K562 (cell line): ENCODE measurements around the gene RIMOC1. TPM values are rescaled to one million over a fixed set of nuclear protein-coding genes. Genes with fewer than 3 reads are reported as not detected.

Experiments used
- ATAC-seq: fragments of 200-7000 bp; cut with Tn5 transposase; 3 replicates; pipeline ENCODE4 v1.9.1; 2020; ENCODE audit warnings: moderate library complexity
- BruUV-seq: library from RNA; stranded (reverse); fragments of 400-500 nt; replicated peaks from 2 replicates; lab custom pipeline; 2021; lab: Mats Ljungman, UMichigan
- CTCF ChIA-PET: fragments of 300-600 bp; formaldehyde crosslinking; extraction: SDS; loops from one replicate; lab custom pipeline; 2021; ENCODE audit warnings: low intra/inter-chr PET ratio; lab: Yijun Ruan, JAX
- POLR2A ChIA-PET: fragments of 300-600, 350-650 bp; sonication (Branson Sonifier 250); formaldehyde crosslinking; extraction: SDS; loops from one replicate; lab custom pipeline; 2021; ENCODE audit warnings: antibody characterized with exemption, inconsistent platforms; lab: Yijun Ruan, JAX
- DNase-seq, 4 experiments: peaks; one replicate each; pipeline versions ENCODE4 v3.0.0 to v3.0.0-alpha.2; 2011 to 2018; ENCODE audit warnings: low spot score in 3 of 4, mixed read lengths in 3 of 4; ENCODE audit errors: extremely low read depth in 1 of 4
- FAIRE-seq: peaks from 2 replicates; lab custom pipeline; 2011; peaks lifted over from hg19 to GRCh38; lab: Jason Lieb, UNC
- H2AFZ ChIP-seq: 2 replicates; pipeline ENCODE4 v1.6.0; 2011; ENCODE audit warnings: low read depth, low read length, control low read depth, inconsistent platforms
- H3K27ac ChIP-seq: fragments of 200-600 bp; 3 replicates; pipeline ENCODE4 v1.8.0; 2011; ENCODE audit warnings: low read depth, mild to moderate bottlenecking, control low read depth, inconsistent platforms, low read length, moderate library complexity, mixed read lengths; ENCODE audit errors: extremely low read depth
- H3K27me3 ChIP-seq, 2 experiments: fragments of 300-600 bp in 1 of 2; 2 replicates in 1 of 2; 3 replicates in 1 of 2; pipeline versions ENCODE4 v1.6.0 to v1.8.0; 2011; ENCODE audit warnings: inconsistent platforms in 2 of 2, low read length in 2 of 2, mild to moderate bottlenecking in 1 of 2, mixed read lengths in 1 of 2, moderate library complexity in 1 of 2; ENCODE audit not compliant: control insufficient read depth in 2 of 2, insufficient read depth in 2 of 2
- H3K36me3 ChIP-seq: fragments of 300-600 bp; 3 replicates; pipeline ENCODE4 v1.8.0; 2011; ENCODE audit warnings: mild to moderate bottlenecking, low read length, inconsistent platforms; ENCODE audit not compliant: control insufficient read depth, insufficient read depth
- H3K4me1 ChIP-seq, 2 experiments: fragments of 200-600 bp in 1 of 2; replicated peaks in 1 of 2; 2 replicates in 1 of 2; 3 replicates in 1 of 2; pipeline versions ENCODE4 v1.5.1 to v1.8.0; 2011; ENCODE audit warnings: inconsistent platforms in 2 of 2, low read length in 2 of 2, mild to moderate bottlenecking in 1 of 2, mixed read lengths in 1 of 2, moderate library complexity in 1 of 2; ENCODE audit not compliant: control insufficient read depth in 2 of 2, insufficient read depth in 2 of 2
- H3K4me2 ChIP-seq: 2 replicates; pipeline ENCODE4 v1.6.1; 2011; ENCODE audit warnings: low read length, control low read depth, inconsistent platforms, mixed read lengths; ENCODE audit not compliant: insufficient read depth
- H3K4me3 ChIP-seq: fragments of 200-600 bp; sonication (generic), shearing (Covaris generic); 2 replicates; pipeline ENCODE4 v1.5.1; 2016; ENCODE audit warnings: control low read depth, inconsistent platforms
- H3K79me2 ChIP-seq: fragments of 200-600 bp; 3 replicates; pipeline ENCODE4 v1.8.0; 2011; ENCODE audit warnings: low read length, inconsistent platforms; ENCODE audit not compliant: control insufficient read depth, insufficient read depth
- H3K9ac ChIP-seq, 2 experiments: 2 replicates each; pipeline versions ENCODE4 v1.6.0 to v1.6.1; 2011; ENCODE audit warnings: low read depth in 2 of 2, low read length in 2 of 2, control low read depth in 1 of 2, inconsistent platforms in 1 of 2, mild to moderate bottlenecking in 1 of 2, mixed read lengths in 1 of 2; ENCODE audit not compliant: insufficient read depth in 1 of 2
- H3K9me1 ChIP-seq: one replicate; pipeline ENCODE4 v1.6.0; 2011; ENCODE audit warnings: inconsistent platforms, mild to moderate bottlenecking, low read length, moderate library complexity; ENCODE audit not compliant: control insufficient read depth, insufficient read depth
- H3K9me3 ChIP-seq: replicated peaks from 2 replicates; pipeline ENCODE4 v1.5.1; 2011; ENCODE audit warnings: low read depth, low read length, inconsistent platforms; ENCODE audit not compliant: control insufficient read depth, insufficient read depth
- H4K20me1 ChIP-seq: replicated peaks from 2 replicates; pipeline ENCODE4 v1.6.1; 2011; ENCODE audit warnings: low read length, inconsistent platforms, mixed read lengths; ENCODE audit not compliant: control insufficient read depth, insufficient read depth
- MEF2A ChIP-seq: IDR thresholded peaks from 2 replicates; pipeline ENCODE4 v1.6.1; 2011; ENCODE audit warnings: low read depth, mild to moderate bottlenecking, low read length, moderate library complexity; ENCODE audit not compliant: control insufficient read depth
- MLLT1 ChIP-seq, 2 experiments: fragments of 450-650 bp; IDR thresholded peaks; 2 replicates each; pipeline ENCODE4 v1.6.1; 2016
- ZNF253 ChIP-seq: fragments of 250-450 bp; sonication (Bioruptor Pico); conservative IDR thresholded peaks from 2 replicates; pipeline ENCODE4 v1.6.1; 2021; ENCODE audit warnings: mild to moderate bottlenecking
- WGBS: fragments of 100-300 bp; shearing (Covaris generic); methylation state at CpG from one replicate; pipeline ENCODE4 v1.1.6; 2016; ENCODE audit warnings: low coverage, mixed read lengths; ENCODE audit not compliant: insufficient coverage; ENCODE audit errors: missing lambda C conversion rate; 5-methylcytosine and 5-hydroxymethylcytosine counted together
- in situ Hi-C: fragments of 300-500 bp; cut with MboI; formaldehyde crosslinking; loops from 4 replicates; pipeline ENCODE4 v1.15.0; 2018; ENCODE audit warnings: inconsistent platforms, mixed read lengths
- intact Hi-C: fragments of 100-400 bp; cut with micrococcal nuclease; formaldehyde crosslinking; loops from 2 replicates; pipeline ENCODE4 v1.14.2; 2022
- polyA plus RNA-seq, 8 experiments: library from polyadenylated mRNA; depleted of rRNA in 4 of 8; stranded (reverse) in 5 of 8; unstranded in 3 of 8; fragments of >200 nt; fragmentation: Nextera tagmentation in 2 of 8; fragmentation: Illumina TruSeq in 1 of 8; extraction: Ambion mirVana in 2 of 8; extraction: Trizol in 1 of 8; gene quantifications; 2 replicates each; pipeline versions ENCODE4 v1.2.1 to v1.2.3, GENCODE V29; 2011 to 2014; ENCODE audit warnings: inconsistent platforms in 1 of 8, missing spikeins in 1 of 8
- total RNA-seq, 7 experiments: library from RNA; depleted of rRNA in 6 of 7; stranded (reverse); fragments of >200 nt in 6 of 7; fragmentation: Illumina TruSeq in 2 of 7; extraction: Trizol in 2 of 7; gene quantifications; 2 replicates each; pipeline versions ENCODE4 v1.2.1 to v1.2.3, GENCODE V29; 2011 to 2021; ENCODE audit warnings: low replicate concordance in 1 of 7

Gene RIMOC1
- total and polyA plus RNA-seq, 9 of the 15 experiments (the other 6 are each of a cell fraction or from before 2014, with no cell fraction given), result 11.6 to 63.1 (median 30.8) TPM

- POLR2A ChIA-PET, result interaction anchor here (1.0 to 1.5 kb wide), 2 partner anchors 8 to 11 kb away, joined by 3 read pairs; partner anchors contain the start of gene OXCT1
- no peaks in the 10 kb centered on the region for H3K27me3 ChIP-seq
- H2AFZ ChIP-seq, result 0 out of 2 replicates have a peak overlapping the region, but pooled peaks have one; percentile 18
- 24% methylated on average over 3 of the region's 3 CpGs for WGBS
- TF ChIP-seq ZNF253 (CRISPR knock-in tag) (no peak), MEF2A (no peak), MLLT1 (IDR thresholded peaks at IDR 0.05) (0 out of 4 replicates have a peak, but pooled peaks of 1 of the 2 experiments have one; percentile 26)
- TF ChIP-seq, all 486 proteins: peak for 1
- Histone ChIP-seq H3K9me3 (no peaks in the 10 kb centered on the region), H3K9ac (no peak overlapping the region), H3K27ac (no peak overlapping the region), H3K36me3 (no peaks in the 10 kb centered on the region), H4K20me1 (no peaks in the 10 kb centered on the region), H3K4me1 (peaks cover 4 to 15% of the 10 kb centered on the region in 2 experiments; a peak in 3 of 5 replicates), H3K4me2 (no peak overlapping the region), H3K9me1 (no peaks in the 10 kb centered on the region), H3K79me2 (no peaks in the 10 kb centered on the region), H3K4me3 (no peak overlapping the region)
- CTCF ChIA-PET, result no interaction called here
- in situ Hi-C loops, result no loop called here
- ATAC-seq (no peak), FAIRE-seq (peak; percentile 19), DNase-seq (no peak)
- BruUV-seq, result no TSS peak
- intact Hi-C loops, result no loop called here
Observed at GRCh38 chr5:41878643-41879478, 25.3 kb upstream of the RIMOC1 start.
